Measurements from ENCODE around the gene PRADC1. TPM values are rescaled to one million over a fixed set of nuclear protein-coding genes. Genes with fewer than 3 reads are reported as not detected.
A peak's percentile ranks its signal among the peaks of the same experiment; 100 is the strongest.
"Not testable (repeated sequence)": the region's sequence is repeated elsewhere in the genome, so short reads cannot be mapped to it uniquely, and the experiment has no call there.

Gene PRADC1
- polyA plus RNA-seq, 3 donors = 9.0 to 49.2 (median 33.3) TPM

GRCh38 chr2:73263540-73264331 is 30.7 kb upstream of the PRADC1 start:
- WGBS (ENCODE audit: insufficient coverage) = 98% methylated on average over 11 of the region's 16 CpGs
- H3K4me3 Mint-ChIP-seq = no peak overlapping the region
- intact Hi-C loops (cut with micrococcal nuclease) = no loop called here

GRCh38 chr2:73262691-73263429 is 29.8 kb upstream of the PRADC1 start:
- H4K20me1 ChIP-seq (ENCODE audit: insufficient read depth, low read length); H3K9me3 ChIP-seq (replicated peaks in 1 of 2; ENCODE audit: control insufficient read depth in 1 of 2, insufficient read depth in 1 of 2, low read length in 2 of 2); H3K4me1 Mint-ChIP-seq; DNase-seq; H3K4me1 ChIP-seq (ENCODE audit: control insufficient read depth in 1 of 2, insufficient read depth in 2 of 2, low read length in 2 of 2); H3K79me2 ChIP-seq (ENCODE audit: insufficient read depth, low read length); intact Hi-C loops (cut with micrococcal nuclease); H3K27me3 ChIP-seq (ENCODE audit: control insufficient read depth in 2 of 2, insufficient read depth in 2 of 2, low read length in 2 of 2); H3K27ac ChIP-seq (ENCODE audit: low read depth in 1 of 2, low read length in 2 of 2); H3K27me3 Mint-ChIP-seq (ENCODE audit: low read depth in 3 of 3); H3K9me3 Mint-ChIP-seq; H3K4me3 ChIP-seq (replicated peaks in 1 of 3; ENCODE audit: low read depth in 2 of 3, low read length in 3 of 3); H2AFZ ChIP-seq (ENCODE audit: insufficient read depth, low read depth, low read length, poor library complexity, severe bottlenecking); H3K9ac ChIP-seq (ENCODE audit: insufficient read depth, low read length, poor library complexity, severe bottlenecking); H3K4me2 ChIP-seq (replicated peaks; ENCODE audit: extremely low read depth, low read length, poor library complexity, severe bottlenecking): not testable (repeated sequence)
- Mint-ChIP-seq H3K27ac (peak overlapping the region in 1 of 7 donors; percentile 27), H3K4me3 (peak overlapping the region in 1 of 2 donors; percentile 52), H3K36me3 (peaks cover 48 to 57% of the 10 kb centered on the region in 2 donors)
- peaks cover 39 to 81% of the 10 kb centered on the region in 2 donors for H3K36me3 ChIP-seq (replicated peaks in 1 of 2; ENCODE audit: control insufficient read depth in 1 of 2, insufficient read depth in 2 of 2, low read length in 2 of 2)
- 100% methylated on average over 7 of the region's 18 CpGs for WGBS (ENCODE audit: insufficient coverage)

More at GRCh38 chr2:73263540-73264331, 30.7 kb upstream of the PRADC1 start:
- no peaks in the 10 kb centered on the region for H3K9me3 ChIP-seq (replicated peaks in 1 of 2; ENCODE audit: control insufficient read depth in 1 of 2, insufficient read depth in 1 of 2, low read length in 2 of 2)
- no peak overlapping the region for H3K4me2 ChIP-seq (replicated peaks; ENCODE audit: extremely low read depth, low read length, poor library complexity, severe bottlenecking)
- no peak overlapping the region for H3K4me3 ChIP-seq (replicated peaks in 1 of 3; ENCODE audit: low read depth in 2 of 3, low read length in 3 of 3)
- H3K27ac ChIP-seq (ENCODE audit: low read depth in 1 of 2, low read length in 2 of 2) = no peak overlapping the region
- H3K27me3 ChIP-seq (ENCODE audit: control insufficient read depth in 2 of 2, insufficient read depth in 2 of 2, low read length in 2 of 2) = no peaks in the 10 kb centered on the region
- H3K79me2 ChIP-seq (ENCODE audit: insufficient read depth, low read length) = no peaks in the 10 kb centered on the region
- H3K27me3 Mint-ChIP-seq (ENCODE audit: low read depth in 3 of 3) = peaks cover 0 to 7% (median 6%) of the 10 kb centered on the region in 3 donors
- peaks cover 0 to 2% (median 0%) of the 10 kb centered on the region in 7 donors for H3K9me3 Mint-ChIP-seq
- H3K36me3 ChIP-seq (replicated peaks in 1 of 2; ENCODE audit: control insufficient read depth in 1 of 2, insufficient read depth in 2 of 2, low read length in 2 of 2) = peaks cover 35 to 77% of the 10 kb centered on the region in 2 donors
- peak overlapping the region in 1 of 7 donors; percentile 68 for H3K27ac Mint-ChIP-seq
- DNase-seq = no peak
- H3K36me3 Mint-ChIP-seq = peaks cover 56 to 61% of the 10 kb centered on the region in 2 donors
- H3K9ac ChIP-seq (ENCODE audit: insufficient read depth, low read length, poor library complexity, severe bottlenecking) = no peak overlapping the region
- no peak overlapping the region for H2AFZ ChIP-seq (ENCODE audit: insufficient read depth, low read depth, low read length, poor library complexity, severe bottlenecking)
- H4K20me1 ChIP-seq (ENCODE audit: insufficient read depth, low read length) = peaks cover 4% of the 10 kb centered on the region
- no peak for TF ChIP-seq CTCF (IDR thresholded peaks at IDR 0.05)
- H3K4me1 Mint-ChIP-seq = no peaks in the 10 kb centered on the region
- H3K4me1 ChIP-seq (ENCODE audit: control insufficient read depth in 1 of 2, insufficient read depth in 2 of 2, low read length in 2 of 2) = no peaks in the 10 kb centered on the region

Measured in CD14-positive monocyte (primary cell).